CD4-positive, alpha-beta T cell treated with Interferon gamma for 1 hour (primary cell): ENCODE results near the gene KDM4B.

Experiments
- DNase-seq: peaks from one replicate; pipeline ENCODE4 v3.0.0-alpha.2; 2020

The KDM4B gene

DNA sequence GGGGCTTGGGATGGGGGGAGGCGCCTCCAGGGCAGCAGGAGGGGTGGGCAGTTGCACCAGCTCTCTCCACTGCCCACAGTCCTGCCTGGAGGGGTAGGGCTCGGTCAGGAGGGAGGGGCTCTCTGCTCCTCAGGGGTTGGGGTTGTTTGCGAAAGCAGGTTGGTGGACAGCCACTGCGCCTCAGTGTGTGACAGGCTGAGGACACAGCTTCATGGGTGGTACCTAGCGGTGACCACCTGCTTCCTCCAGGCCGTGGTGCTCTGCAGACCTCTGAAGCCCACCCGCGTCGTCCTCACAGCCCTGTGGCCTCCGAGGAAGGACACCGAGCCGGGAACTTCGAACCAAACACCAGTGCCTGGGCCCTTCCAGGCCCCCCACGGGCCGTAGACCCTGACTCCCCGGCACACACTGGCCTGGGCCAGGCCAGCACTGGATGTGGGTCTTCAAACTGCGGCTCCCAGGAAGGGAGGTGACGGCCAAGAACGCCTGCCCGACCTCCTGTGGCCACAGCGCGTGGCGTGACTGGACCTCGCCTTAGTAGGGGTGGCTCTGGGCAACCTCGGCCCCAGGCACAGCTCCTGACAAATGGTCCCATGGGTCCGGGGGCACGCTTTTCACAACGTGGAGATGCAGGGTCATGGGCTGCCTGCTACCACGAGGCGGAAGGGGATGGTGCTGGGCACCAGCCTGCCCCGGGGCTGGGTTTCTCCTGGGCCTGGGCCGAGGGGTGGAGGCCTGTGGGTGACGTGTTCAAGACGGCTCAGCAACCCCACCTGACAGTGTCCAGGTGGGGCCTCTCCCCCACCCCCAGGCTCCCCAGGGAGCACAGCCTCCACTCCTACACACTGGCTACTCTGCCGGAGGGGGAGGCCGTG lies 173.2 kb downstream of the KDM4B start:
- DNase-seq = no peak

DNA sequence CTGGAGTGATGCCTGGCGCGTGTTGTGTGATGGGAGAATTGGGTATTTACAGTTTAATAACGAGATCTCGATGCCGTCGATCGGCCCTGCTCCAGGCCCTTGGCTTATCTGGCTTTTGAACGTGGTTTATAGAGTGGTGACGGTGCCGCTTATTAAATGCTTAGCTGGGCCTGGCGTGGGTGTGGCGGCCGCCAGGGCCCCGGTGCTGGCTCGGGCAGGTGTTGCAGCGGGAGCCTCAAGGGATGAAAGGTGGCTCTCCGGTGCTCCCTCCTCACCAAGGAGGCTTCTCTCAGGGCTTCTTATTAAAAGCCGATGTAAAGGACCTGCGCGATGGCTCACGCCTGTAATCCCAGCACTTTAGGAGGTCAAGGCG lies 173.8 kb downstream of the KDM4B start:
- no peak for DNase-seq

DNA sequence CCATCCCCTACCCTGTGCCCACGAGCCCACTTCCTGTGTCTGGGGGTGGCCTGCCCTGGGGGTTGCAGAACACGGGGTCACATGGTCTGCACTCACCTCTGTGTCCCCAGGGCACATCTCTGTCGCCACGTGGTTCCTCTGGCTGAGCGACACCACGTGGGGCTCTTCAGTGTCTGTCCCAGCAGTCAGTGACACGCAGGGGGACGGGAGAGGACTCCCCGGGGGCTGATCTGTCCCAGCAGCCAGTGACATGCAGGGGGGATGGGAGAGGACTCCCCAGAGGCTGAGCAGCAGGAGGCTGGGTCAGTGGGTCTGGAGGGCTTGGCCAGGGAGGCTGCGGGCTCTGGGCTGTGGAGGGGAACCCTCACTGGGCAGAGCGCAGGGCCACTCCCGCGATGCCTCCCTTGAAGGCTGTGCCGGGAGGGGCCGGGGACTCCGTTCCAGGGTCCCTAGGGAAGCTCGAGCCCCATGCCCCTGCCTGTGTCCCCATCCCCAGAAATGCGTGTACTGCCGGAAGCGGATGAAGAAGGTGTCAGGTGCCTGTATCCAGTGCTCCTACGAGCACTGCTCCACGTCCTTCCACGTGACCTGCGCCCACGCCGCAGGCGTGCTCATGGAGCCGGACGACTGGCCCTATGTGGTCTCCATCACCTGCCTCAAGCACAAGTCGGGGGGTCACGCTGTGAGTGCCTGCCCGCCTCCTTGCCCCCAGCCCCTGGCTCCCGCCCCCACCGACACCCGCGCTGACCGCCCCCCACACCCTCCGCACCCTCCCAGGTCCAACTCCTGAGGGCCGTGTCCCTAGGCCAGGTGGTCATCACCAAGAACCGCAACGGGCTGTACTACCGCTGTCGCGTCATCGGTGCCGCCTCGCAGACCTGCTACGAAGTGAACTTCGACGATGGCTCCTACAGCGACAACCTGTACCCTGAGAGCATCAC lies 174.8 kb downstream of the KDM4B start:
- peak; percentile 36 for DNase-seq

DNA sequence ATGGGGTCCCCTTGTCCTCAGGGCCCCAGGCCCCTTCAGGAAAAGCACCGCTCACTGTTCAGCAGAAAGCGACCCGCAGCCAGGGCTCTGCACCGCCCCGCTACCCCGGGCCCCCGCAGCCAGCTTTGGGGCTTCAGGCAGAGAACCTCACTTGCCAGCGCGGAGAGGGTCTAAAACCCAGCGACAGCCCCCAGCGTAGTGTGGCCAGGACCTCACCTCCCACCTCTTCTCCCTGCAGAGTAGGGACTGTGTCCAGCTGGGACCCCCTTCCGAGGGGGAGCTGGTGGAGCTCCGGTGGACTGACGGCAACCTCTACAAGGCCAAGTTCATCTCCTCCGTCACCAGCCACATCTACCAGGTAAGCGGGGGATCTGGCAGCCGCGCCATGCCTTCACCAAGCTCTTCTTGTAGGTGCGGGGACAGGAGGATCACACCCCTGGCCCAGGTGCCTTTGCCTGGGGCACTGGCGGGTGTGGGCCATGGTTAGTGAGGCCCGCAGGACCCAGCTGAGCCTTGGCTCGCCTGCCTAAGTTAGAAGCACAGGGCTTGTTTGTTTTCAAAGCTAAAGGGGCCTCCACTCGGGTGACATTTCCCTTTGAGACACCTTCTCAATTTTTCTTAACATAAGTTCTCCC lies 175.7 kb downstream of the KDM4B start:
- no peak for DNase-seq

DNA sequence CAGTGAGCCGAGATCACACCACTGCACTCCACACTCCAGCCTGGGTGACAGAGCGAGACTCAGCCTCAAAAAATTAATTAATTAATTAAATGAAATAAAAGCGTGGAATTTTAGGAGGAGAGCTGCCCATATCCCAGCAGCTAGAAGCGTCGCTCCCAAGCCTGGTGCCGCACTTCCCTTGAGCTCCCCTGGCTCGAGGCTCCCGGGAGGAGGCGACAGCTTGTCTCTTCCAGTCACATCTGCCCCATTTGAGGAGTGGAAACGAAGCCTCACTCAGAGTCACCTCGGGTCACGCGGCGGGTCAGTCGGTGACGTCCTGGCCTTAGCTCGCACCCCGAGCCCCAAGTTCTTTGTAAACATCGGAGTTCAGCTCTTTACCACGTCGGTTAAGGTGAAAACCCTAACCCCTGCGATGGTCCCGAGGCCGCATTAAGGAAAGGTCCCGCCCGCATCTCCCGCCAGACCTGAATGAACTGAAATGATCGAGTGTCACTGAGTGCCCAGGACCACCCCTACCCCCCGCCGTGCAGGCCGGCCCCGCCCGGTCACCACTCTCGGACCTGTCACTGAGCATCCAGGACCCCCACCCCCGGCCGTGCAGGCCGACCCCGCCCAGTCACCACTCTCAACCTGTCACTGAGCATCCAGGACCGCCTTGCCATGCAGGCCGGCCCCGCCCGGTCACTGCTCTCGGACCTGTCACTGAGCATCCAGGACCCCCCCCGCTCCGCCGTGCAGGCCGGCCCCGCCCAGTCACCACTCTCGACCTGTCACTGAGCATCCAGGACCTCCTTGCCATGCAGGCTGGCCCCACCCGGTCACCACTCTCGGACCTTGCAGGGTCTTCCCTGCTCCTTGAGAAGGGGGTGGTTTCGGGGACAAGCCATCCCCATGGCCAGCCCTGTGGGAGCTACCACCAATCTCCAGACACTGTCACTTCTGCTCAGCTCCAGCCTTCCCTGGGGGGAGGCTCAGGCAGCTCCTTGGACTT lies 176.9 kb downstream of the KDM4B start:
- no peak for DNase-seq

DNA sequence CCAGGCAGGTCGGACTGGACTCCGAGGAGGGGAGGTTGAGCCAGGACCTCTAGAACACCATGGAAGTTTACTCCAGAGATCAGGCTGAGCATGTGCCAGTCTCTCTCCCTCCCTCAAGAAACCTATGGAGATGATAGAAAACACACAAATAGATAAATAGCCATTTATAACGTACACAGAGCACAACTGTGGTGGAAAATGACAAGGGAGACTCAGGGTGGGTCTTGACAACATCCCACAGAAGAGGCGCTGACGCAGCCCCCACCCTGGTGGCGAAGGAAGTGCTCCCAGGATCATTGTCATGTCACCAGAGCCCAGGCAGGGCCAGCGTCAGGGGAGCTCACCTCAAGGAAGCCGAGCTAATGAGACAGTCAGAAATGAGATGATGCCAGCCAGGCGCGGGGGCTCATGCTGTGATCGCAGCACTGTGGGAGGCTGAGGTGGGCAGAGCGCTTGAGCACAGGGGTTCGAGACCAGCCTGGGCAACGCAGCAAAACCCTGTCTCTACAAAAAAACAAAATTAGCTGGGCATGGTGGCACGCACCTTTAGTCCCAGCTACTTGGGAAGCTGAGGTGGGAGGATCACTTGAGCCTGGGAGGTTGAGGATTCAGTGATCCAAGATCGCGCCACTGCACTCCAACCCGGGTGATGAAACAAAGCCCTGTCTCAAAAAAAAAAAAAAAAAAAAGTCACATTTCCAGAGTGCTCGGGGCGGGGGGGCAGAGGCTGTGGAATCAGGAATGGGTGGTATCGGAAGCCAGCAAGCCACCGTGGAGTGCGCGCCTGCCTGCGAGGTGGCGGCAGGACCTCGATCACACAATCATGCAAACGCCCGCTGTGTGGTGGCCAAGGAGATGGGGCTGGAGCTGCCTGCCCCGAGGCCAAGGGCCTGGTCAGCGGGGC lies 178.4 kb downstream of the KDM4B start:
- DNase-seq = no peak

DNA sequence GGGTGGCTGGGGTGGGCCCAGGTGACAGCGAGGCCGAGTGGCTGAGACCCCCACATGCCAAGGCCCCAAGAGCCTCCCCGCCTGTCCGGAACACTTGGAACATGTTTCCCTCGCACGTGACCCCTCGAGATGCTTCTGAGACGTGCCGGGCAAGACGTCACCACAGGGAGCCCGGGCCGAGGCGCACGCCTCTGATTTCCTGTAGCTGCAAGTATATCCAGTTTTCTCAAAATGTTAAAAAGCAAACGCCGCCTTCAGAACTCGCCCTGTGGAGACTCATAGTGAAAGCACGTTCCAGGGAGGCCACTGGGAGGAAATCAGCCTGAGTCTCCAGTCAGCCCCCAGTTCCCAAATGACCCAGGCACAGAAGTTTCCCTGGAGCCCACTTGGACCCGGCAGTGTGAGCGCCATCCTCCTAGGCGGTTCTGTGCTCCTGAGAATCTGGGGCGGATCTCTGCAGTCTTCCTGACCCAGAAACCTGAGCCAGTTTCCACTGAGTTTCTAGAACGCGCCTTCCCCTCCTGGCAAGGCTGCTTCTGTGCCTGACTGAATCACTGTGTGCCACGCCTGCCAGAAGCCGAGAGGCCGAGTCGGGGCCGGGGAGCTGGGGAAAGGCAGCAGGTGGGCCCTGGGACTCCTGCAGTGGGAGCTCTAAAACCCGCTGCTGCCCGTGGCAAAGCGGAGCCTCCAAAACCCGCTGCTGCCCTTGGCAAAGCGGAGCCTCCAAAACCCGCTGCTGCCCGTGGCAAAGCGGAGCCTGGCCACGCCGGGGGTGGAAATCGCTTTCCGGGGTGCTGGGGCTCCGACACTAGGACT lies 179.3 kb downstream of the KDM4B start:
- no peak for DNase-seq

DNA sequence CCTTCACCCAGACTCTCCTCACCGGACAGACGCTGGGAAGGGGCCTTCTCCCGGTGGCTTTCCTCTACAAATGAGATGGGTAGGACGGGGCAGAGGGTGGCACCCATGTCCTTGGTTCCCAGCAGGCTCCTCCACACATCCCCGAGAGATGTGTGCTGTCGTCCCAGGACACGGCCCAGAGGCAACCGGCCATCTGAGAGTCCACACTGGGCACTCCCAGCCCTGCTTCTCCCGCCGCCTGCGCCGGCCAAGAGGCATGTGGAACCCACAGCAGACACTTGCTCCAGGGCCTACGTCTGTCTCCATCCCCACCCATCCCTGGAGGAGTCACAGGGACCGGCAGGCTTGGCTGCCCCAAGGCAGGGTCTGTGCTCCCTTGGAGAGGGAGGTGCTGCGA lies 179.9 kb downstream of the KDM4B start:
- DNase-seq = no peak

DNA sequence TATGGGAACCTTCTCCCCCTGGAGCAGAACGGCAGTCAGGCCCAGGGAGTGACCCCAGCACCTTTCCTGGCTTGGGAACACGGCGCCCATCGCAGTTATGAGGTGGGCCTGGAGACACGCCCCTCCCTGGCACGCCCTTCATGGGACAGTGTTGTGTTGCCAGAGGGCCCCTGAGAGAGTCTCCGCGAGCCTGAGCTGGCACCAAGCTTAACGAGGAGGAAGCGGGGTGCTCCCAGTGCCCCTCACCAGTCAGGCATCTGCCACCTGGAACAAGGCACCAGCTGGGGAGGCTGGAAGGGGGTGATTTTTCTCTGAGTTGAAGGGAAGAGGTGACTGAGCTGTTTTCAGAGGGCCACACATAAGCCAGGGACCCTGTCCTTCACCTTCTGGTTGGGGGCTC lies 180.6 kb downstream of the KDM4B start:
- DNase-seq = no peak

DNA sequence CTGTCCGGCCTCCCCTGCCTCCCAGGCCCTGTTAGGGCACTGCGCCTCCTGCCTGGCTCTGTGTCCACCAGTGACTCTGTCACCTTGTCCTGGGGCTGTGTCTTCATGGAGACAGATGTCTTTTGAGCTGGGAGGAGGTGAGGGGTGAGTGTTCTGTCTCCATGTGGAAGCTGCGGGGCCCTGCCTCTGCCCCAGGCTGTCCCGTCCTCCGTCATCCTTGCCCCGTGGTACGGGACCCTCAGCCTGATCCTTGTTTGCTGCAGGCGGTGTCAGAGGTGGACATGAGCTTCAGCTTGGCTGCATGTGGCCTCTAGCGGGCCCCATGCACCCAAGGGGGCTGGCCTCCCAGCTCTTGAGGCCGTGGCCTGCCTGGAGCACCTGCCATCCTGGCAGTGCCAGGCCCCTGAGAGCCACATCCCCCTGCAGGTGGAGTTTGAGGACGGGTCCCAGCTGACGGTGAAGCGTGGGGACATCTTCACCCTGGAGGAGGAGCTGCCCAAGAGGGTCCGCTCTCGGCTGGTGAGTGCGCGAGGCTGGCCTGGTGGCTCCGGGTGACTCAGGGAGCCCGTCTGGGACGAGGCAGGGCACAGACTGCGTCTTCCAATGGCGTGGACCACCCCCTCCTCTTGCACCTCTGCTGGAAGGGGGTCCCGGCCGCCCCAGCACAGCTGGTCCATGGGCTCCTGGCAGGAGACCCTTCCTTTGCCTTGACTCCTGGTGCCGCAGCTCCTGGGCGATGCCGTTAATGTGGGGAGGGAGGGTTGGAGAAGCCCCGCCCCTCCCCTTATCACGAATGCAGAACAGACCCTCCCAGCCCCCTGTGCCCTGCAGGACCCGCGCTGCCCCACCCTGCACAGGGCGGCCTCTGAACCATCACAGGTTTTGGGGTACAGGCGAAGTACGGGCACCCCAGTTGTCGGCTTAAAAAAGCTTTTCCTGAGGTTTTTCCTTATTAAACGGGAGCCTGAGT lies 181.3 kb downstream of the KDM4B start:
- DNase-seq = no peak

DNA sequence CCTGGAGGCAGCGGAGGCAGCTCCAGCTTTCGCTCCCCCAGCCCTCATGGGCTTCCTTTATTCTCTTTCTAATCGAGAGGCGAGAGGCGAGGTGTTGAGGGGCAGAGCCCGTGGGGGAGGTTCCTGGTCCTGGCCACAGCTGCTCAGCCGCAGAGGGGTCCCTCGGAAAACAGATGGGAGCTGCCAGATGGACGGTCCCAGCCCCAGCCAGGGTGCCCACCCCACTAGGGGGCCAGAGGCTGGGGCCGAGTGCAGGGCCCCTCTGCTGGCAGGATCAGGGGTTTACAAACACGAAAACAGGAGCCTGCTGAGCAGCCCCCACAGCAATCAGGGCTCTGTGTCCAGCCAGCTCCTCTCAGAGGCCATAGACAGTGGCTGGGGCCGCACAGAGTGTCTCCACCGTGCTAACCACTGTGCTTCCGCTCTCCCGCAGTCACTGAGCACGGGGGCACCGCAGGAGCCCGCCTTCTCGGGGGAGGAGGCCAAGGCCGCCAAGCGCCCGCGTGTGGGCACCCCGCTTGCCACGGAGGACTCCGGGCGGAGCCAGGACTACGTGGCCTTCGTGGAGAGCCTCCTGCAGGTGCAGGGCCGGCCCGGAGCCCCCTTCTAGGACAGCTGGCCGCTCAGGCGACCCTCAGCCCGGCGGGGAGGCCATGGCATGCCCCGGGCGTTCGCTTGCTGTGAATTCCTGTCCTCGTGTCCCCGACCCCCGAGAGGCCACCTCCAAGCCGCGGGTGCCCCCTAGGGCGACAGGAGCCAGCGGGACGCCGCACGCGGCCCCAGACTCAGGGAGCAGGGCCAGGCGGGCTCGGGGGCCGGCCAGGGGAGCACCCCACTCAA lies 182.2 kb downstream of the KDM4B start:
- DNase-seq = no peak

DNA sequence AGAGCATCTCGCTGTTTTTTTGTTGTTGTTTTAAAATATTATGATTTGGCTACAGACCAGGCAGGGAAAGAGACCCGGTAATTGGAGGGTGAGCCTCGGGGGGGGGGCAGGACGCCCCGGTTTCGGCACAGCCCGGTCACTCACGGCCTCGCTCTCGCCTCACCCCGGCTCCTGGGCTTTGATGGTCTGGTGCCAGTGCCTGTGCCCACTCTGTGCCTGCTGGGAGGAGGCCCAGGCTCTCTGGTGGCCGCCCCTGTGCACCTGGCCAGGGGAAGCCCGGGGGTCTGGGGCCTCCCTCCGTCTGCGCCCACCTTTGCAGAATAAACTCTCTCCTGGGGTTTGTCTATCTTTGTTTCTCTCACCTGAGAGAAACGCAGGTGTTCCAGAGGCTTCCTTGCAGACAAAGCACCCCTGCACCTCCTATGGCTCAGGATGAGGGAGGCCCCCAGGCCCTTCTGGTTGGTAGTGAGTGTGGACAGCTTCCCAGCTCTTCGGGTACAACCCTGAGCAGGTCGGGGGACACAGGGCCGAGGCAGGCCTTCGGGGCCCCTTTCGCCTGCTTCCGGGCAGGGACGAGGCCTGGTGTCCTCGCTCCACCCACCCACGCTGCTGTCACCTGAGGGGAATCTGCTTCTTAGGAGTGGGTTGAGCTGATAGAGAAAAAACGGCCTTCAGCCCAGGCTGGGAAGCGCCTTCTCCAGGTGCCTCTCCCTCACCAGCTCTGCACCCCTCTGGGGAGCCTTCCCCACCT lies 183.3 kb downstream of the KDM4B start:
- DNase-seq = no peak

DNA sequence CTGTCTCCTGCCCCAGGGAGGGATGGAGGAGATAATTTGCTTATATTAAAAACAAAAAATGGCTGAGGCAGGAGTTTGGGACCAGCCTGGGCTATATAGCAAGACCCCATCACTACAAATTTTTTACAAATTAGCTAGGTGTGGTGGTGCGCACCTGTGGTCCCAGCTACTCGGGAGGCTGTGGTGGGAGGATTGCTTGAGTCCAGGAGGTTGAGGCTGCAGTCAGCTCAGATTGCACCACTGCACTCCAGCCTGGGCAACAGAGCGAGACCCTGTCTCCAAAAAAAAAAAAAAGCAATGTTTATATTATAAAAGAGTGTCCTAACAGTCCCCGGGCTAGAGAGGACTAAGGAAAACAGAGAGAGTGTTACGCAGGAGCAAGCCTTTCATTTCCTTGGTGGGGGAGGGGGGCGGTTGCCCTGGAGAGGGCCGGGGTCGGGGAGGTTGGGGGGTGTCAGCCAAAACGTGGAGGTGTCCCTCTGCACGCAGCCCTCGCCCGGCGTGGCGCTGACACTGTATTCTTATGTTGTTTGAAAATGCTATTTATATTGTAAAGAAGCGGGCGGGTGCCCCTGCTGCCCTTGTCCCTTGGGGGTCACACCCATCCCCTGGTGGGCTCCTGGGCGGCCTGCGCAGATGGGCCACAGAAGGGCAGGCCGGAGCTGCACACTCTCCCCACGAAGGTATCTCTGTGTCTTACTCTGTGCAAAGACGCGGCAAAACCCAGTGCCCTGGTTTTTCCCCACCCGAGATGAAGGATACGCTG lies 184.0 kb downstream of the KDM4B start:
- DNase-seq = no peak

DNA sequence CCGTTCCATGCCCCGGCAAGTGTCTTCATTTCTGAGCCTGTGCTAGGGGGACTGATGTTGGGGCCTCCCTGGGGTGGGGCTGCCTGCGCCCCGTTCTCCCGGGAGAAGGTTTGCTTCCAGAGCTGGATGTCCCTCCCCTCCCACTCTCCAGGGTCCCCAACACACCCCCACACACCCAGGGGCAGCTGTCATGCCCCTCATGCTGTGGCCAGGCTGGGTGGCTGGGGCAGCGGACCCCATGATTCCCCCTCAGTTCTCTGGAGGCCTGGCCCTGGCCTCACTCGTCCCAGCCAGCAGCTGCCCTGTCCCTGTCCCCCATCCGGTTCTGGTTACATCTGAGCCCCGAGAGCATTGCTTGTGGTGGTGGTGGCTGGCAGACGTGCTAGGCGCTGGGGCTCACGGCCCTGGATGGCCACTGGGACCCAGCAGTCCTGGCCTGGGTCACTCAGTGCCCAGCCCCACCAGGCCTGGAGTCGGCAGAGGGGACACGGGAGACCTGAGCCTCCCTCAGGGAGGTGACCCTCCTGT lies 184.8 kb downstream of the KDM4B start:
- no peak for DNase-seq

DNA sequence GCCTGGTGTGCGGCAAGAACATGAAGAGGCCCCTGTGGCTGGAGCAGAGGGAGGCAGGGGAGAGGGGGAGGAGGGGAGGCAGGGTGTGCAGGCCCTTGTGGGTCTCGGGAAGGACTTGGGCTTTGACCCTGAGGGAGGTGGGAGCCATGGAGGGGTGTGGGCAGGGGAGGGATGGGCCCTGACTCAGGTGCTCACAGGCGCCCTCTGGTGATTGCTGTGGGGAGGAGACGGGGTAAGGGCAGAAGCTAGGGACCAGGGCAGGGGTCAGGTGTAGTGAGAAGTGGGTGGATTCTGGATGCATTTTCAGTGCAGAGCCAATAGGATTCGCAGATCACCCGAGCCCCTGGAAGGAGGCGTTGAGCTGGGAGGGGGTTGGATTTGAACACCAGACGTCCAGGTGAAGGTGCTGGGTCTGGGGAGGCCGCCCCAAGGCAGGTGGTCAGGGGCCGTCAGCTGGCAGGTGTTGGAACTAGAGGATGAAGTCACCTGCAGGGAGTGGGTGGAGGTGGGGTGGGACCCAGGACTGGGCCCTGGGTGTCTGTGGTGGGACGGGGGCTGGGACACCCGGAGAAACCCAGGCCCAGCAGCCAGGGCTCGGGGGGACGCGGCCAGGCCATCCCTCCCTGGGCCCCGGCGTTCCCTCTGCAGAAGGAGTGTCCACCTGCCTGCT lies 185.4 kb downstream of the KDM4B start:
- peak; percentile 28 for DNase-seq
